K562 treated with DMSO at 1 percent for 12 hours (cell line): Measurements from ENCODE around the gene ZKSCAN1. TPM values are rescaled to one million over a fixed set of nuclear protein-coding genes. Genes with fewer than 3 reads are reported as not detected.

Source experiments
- total RNA-seq: library from RNA; unstranded; fragments of 300-600 nt; gene quantifications from 2 replicates; pipeline ENCODE4 v1.2.3, GENCODE V29; 2022; ENCODE audit not compliant: insufficient read depth

The ZKSCAN1 gene
- 7.7 and 24.0 TPM in 2 replicates for total RNA-seq

GRCh38 chr7:100015232-100016214 is at the start of gene ZKSCAN1:
Gene ZKSCAN1, plus strand, starts transcription at chr7:100015596. Its CDS starts 7,911 bp downstream, at chr7:100023507.

GRCh38 chr7:99975782-99976521 is 39.4 kb upstream of the ZKSCAN1 start, which contains the start of gene AZGP1:
Gene AZGP1, minus strand, starts transcription at chr7:99976031. Its CDS starts 11 bp downstream, at chr7:99976020.

GRCh38 chr7:100049441-100050291 is 34.3 kb downstream of the ZKSCAN1 start, which contains the start of gene ZSCAN21:
Gene ZSCAN21, plus strand, starts transcription at chr7:100049774. Its CDS starts 7,233 bp downstream, at chr7:100057007.

GRCh38 chr7:100081535-100082102 is 66.2 kb downstream of the ZKSCAN1 start, which contains the start of gene ZNF3:
Gene ZNF3, minus strand, starts transcription at chr7:100081723. Its CDS starts 4,366 bp downstream, at chr7:100077357.

DNA sequence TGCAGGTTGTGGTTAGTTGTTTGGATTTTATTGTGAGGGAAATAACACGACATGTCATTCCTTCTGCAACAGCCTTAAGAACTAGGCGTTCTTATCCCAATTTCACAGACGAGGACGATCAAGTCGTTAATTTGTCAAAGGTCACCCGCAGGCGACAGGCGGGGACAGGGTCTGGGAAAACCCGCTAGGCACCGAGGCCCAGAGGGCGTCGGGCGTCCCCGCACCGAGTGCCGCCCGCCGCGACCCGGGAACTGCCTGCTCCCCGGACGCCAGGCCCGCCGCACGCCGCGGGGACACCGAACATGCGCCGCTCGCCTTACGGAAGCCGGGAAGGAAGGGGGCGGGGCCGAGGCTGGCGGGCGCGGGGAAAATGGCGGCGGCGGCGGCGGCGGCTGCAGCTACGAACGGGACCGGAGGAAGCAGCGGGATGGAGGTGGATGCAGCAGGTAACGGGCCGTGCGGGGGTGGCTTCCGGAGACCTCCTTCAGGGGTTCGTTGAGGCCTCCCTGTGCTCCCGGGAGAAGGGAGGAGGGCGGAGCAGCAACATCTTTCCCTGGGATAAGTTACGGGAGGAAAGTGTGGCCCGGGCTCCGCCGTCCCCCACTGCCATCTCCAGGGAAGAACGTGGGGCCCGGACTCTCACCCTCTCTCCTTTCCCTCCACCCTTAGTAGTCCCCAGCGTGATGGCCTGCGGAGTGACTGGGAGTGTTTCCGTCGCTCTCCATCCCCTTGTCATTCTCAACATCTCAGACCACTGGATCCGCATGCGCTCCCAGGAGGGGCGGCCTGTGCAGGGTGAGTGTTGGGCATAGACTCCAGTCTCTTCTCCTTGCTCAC is 73.4 kb downstream of the ZKSCAN1 start, which contains the start of gene COPS6:
TSS of gene COPS6 (plus strand) at position 349 of the 837 bp plus-strand sequence. CDS start at position 371, 22 bp downstream.

Other genes starting within 250 kb of the ZKSCAN1 start
- gene CYP3A4, start 231.4 kb upstream of the ZKSCAN1 start, total RNA-seq = not detected in 2 replicates
- not detected in 2 replicates for gene CYP3A43, start 187.6 kb upstream of the ZKSCAN1 start, total RNA-seq
- gene OR2AE1, start 138.6 kb upstream of the ZKSCAN1 start, total RNA-seq = not detected in 2 replicates
- 22.1 and 47.3 TPM in 2 replicates for gene TRIM4, start 96.1 kb upstream of the ZKSCAN1 start, total RNA-seq
- gene GJC3, start 86.0 kb upstream of the ZKSCAN1 start, total RNA-seq = not detected in 2 replicates
- gene AZGP1, start 39.6 kb upstream of the ZKSCAN1 start, total RNA-seq = not detected in 2 replicates
- 8.9 and 17.0 TPM in 2 replicates for gene ZSCAN21, start 34.2 kb downstream of the ZKSCAN1 start, total RNA-seq
- 20.8 and 32.0 TPM in 2 replicates for gene ZNF3, start 66.1 kb downstream of the ZKSCAN1 start, total RNA-seq
- gene COPS6, start 73.4 kb downstream of the ZKSCAN1 start, total RNA-seq = 137 and 153 TPM in 2 replicates
- 428 and 455 TPM in 2 replicates for gene MCM7, start 85.8 kb downstream of the ZKSCAN1 start, total RNA-seq
- gene AP4M1, start 86.0 kb downstream of the ZKSCAN1 start, total RNA-seq = 17.2 and 19.9 TPM in 2 replicates
- 54.3 and 104 TPM in 2 replicates for gene TAF6, start 103.8 kb downstream of the ZKSCAN1 start, total RNA-seq
- 9.2 and 11.9 TPM in 2 replicates for gene CNPY4, start 104.0 kb downstream of the ZKSCAN1 start, total RNA-seq
- gene MBLAC1, start 111.4 kb downstream of the ZKSCAN1 start, total RNA-seq = 4.0 and 6.1 TPM in 2 replicates
- 285 and 449 TPM in 2 replicates for gene LAMTOR4, start 133.3 kb downstream of the ZKSCAN1 start, total RNA-seq
- gene TRAPPC14, start 143.1 kb downstream of the ZKSCAN1 start, total RNA-seq = 36.9 and 43.3 TPM in 2 replicates
- gene GAL3ST4, start 153.0 kb downstream of the ZKSCAN1 start, total RNA-seq = 5.9 and 6.2 TPM in 2 replicates
- 0.52 and 6.1 TPM in 2 replicates for gene GPC2, start 161.8 kb downstream of the ZKSCAN1 start, total RNA-seq
- gene STAG3, start 162.3 kb downstream of the ZKSCAN1 start, total RNA-seq = 3.4 and 9.1 TPM in 2 replicates
- not detected in 2 replicates for gene PVRIG, start 204.4 kb downstream of the ZKSCAN1 start, total RNA-seq